NCI-H774 (cell line): ENCODE data around the gene SDK2.
A peak's percentile ranks its signal among the peaks of the same experiment; 100 is the strongest.

ENCODE experiments used
- DNase-seq: peaks from one replicate; lab custom pipeline; 2025; lab: John Stamatoyannopoulos, UW

SDK2 gene

DNA sequence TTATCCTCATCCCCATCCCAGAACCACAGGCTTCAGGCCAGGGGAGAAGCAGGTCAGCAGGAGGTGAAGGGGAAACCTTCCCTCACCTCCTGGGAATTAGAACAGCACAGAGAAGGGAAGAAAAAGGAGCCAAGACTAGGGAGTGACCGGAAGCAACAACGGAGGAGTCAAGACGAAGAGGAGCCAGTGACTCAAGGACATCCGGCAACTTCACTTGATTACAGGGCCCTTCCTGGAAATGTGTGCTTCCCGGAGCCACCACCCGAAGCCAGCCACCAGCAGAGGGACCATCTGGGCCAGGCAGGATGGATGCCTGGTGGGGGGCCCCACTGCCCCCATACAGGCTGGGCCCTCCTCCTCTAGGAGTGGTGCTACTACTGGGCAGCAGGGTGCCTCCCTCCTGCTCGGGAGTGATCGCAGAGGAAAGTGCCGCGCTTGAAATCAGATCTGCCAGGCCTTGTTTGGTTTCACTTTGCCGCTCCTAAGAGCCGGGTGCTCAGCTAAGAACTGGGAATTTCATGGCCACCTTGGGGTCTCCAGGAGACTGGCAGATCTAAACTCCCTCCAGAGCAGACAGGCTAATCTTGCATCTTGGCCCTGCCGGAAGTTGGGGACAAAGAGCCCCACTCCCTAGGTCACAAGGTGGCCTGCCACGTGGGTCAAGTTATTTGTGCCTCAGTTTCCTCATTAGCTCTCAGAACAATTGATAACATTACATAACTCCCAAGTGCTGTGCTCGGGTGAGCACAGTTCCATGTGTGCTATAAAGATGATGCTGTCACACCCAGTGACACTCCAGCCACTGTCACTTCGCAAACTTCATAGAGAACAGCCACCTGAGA lies 339.1 kb downstream of the SDK2 start:
- DNase-seq: peak; percentile 21

GRCh38 chr17:73304438-73304837 lies 339.8 kb downstream of the SDK2 start:
- no peak for DNase-seq

DNA sequence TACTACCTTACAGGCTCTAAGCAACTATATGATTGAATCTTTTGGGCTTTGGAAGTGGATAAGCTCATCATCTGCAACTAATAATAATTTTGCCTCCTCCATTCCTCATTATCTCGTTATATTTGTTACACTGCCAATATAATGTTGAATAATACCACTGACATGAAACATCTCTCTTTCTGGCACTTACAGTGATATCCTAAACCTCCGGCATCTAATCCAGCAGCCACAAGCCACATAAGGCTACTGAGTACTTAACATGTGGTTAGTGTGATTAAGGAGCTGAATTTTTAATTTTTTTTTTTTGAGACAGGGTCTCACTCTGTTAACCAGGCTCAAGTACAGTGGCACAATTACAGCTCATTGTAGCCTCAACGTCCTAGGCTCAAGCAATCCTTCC lies 342.1 kb downstream of the SDK2 start:
- DNase-seq: no peak

- DNase-seq: no peak
These were observed 342.9 kb downstream of the SDK2 start for GRCh38 chr17:73301369-73301768.

GRCh38 chr17:73300392-73300791 lies 343.9 kb downstream of the SDK2 start:
- DNase-seq: no peak

GRCh38 chr17:73297934-73298861 lies 346.0 kb downstream of the SDK2 start:
- DNase-seq: peak; percentile 11

DNA sequence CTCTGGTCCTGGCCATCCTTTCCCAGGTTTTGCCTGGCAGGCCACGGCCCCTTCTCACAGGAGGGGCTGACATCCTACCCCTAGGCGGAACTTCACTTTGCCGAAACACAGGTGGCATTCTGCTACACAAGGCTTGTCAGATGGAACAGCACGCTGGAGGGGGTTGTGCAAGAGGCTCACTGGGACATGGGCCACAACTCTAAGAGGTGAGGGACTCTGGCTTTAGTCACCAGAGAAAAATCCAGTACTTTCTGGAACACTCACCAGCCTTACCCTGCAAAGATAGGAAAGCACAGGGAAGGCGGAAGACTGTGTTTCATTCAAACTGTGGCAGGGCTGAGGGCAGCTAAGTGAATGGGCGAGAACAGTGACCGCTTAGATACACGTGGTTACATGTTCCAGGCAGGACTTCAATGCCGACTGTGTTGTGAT lies 350.7 kb downstream of the SDK2 start:
- DNase-seq: no peak

DNA sequence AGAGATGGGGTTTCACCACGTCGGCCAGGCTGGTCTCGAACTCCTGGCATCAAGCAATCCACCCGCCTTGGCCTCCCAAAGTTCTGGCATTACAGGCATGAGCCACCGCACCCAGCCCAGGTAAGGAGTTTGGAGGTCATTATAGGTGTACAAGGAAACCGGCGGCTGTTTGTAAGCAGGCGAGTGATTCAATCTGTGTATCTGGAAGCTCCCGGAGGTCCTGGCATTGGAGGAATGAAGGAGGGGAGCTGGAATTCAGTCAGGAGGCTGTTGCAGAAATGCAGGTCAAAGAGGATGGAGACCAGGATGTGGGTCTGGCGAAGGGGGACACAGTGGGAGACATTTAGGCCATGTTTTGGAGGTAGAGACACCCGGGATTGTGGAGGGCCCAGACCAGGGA lies 351.2 kb downstream of the SDK2 start:
- no peak for DNase-seq

GRCh38 chr17:73292031-73292531 lies 352.2 kb downstream of the SDK2 start:
- DNase-seq: no peak

DNA sequence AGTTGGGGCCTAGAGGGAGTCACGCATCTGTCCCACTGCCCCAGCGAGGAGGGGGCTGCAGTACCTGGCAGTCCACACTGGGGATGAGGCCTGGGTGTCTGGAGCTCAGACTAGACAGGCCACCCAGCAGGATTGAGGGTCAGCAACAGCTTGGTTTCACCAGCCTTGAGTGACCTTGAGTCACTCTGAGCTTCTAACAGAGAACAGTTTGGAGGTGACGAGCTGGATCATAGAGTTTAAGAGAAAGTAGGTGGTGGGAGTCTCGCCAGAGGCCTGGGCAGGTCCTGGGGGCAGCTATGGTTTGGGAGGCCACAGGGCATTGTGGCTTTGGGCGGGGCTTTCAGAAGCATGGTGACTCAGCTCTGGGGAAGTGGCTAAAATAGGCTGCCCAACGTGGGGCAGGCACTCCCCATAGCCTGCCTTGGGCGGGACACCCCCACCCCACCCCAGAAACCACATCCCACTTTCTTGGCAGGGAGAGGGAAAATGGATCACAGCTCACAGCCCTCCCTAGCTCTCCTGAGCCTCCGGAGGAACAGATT lies 352.9 kb downstream of the SDK2 start:
- DNase-seq: no peak

GRCh38 chr17:73290399-73291259 lies 353.6 kb downstream of the SDK2 start:
- DNase-seq: no peak

- no peak for DNase-seq
These were observed 354.5 kb downstream of the SDK2 start for GRCh38 chr17:73289549-73290254.

DNA sequence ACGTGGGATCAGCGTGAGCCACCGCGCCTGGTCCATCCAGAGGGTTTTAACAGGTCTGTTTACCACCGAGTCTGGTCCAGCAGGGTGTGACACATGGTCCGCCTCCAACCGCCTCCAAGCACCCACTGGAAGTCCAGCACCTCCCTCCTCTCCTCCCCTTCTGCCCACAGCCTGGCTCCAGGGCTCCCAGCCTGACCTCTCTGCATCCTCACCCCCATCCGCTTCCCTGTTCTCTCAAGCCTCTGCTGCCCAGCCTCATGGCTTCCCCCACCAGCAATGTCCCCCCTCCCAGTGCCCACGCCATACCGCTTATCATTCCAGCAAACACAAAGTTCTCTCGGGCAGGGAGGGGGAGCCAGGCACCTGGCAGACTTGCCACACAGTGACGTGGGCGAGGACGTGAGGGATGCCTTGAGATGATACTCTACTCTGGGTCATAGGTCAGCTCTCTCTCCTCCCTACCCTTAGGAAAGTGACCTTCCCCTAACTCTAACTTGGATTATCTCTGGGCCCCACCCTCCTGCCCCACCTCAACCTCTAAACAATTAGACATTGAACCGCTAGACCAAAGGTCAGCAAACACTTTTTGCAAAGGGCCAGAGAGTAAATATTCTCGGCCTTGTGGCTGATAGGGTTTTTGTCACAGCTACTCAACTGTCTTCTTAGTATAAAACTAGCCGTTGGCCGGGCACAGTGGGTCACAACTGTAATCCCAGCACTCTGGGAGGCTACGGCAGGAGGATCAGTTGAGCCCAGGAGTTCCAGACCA lies 355.5 kb downstream of the SDK2 start:
- DNase-seq: no peak

GRCh38 chr17:73286863-73287296 lies 357.4 kb downstream of the SDK2 start:
- DNase-seq: no peak

DNA sequence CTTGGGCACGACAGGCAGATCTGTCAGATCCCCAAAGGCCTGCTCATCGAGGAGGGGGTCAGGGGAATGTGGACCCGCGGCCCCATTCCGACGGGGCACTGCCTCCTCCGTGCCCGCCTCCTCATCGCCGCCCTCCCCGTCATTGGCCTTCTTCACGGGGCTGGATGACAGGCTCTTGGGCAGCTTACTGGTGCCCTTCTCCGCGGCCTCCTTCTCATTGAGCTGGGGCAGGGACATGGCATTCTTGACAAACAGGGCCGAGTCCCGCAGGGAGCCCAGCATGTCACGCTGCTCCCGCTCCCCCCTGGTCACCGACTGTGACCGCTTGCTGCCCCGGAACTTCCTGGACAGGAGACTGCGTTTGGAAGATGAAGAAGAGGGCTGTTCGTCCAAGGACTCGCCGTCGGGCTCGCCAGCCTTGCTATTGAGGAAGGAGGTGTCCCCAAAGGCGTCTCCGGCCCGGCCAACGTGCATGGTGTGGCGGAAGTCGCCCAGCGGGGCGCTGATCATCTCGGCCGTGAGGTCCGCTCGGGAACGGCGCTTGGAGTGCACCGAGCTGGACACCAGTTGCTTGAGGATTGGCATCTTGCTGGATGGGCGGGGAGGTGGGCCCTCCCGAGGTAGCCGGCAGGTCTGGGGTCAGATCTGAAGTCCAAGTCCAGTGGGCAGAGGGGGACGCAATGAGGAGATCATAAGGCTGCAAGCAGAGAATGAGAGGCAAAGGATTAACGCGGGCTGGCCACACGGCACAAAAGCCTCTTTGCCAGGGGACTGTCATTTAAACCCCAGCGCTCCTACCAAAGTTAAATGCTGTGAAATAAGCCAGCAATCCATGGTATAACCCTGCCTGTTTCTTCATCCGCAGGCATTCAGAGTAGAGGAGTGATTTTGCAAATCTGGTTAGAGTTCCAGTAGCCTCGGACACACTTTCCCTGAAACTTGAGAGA lies 358.1 kb downstream of the SDK2 start:
- DNase-seq: no peak

- no peak for DNase-seq
These were observed 358.7 kb downstream of the SDK2 start for GRCh38 chr17:73285603-73285908.

DNA sequence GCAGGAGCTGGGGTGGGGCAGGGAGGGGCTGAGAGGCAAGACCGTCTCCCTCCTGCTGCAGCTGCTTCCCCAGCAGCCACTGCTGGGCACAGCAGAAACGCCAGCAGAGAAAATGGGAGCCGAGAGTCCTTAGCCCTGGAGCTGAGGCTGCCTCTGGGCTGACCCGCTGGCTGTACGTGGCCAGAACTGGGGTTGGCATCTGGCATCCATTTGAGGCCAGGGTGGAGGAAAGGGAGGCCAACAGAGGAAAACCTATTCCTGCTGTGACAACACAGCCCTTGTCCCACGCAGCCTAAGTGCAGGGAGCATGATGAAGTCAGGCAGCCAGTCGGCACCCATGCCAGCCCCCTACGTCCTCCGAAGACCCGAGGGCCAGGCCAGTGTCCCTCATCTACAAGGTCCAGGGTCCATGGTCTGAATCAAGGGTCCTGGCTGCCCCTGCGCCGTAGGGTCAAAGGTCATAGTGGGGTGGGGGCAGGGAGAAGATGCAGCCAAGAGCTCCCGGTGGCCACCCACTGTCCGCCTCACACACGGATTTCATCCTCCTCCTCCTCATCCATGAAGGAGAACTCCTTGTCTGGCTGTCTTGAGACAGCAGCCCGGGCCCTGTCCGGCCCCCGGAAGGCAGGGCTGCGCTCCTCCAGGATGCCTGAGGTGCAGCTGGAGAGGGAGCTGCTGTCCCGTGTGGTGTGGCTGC lies 359.2 kb downstream of the SDK2 start:
- DNase-seq: no peak
